ENCODE results near the gene KIF3C.
A peak's percentile ranks its signal among the peaks of the same experiment; 100 is the strongest.
"Not testable (repeated sequence)": the region's sequence is repeated elsewhere in the genome, so short reads cannot be mapped to it uniquely, and the experiment has no call there.

Gene KIF3C

DNA sequence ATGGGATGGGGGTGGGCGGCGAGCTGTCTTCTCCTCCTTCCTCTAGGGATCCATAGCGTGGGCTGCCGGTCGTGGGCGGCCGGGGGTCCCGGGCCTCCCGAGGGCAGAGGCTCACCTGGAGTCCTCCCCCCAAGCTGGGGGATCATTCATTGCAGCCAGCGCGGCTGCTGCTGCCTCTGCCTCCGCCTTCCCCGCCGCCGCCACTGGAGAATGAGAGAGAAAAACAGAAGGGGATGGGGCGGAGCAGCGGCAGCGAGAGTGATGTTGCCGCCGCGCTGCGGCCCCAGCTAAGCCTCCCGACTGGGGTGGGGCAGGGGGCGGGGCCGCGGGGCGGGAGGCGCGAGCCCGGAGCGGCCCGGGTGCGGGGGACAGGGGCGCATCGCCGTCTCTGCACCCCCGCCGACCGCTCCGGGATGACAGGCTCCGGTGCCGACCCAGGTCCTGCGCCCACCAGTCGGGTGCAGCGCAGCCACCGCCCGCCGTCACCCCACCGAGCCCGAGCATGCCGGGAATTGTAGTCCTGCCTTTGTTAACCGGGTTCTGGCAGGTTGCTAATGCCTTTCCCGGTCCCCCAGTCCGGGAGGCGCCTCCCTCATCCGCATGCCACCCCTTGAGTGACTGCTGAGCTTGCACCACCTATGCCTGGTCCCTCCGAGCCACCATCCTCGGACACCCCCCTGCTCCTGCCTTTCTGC lies at the start of gene KIF3C:
TSS of gene KIF3C (minus strand) at position 225 of the 695 bp plus-strand sequence. CDS start 580 bp downstream, outside the sequence.
- DNase-seq: peak; percentile 35 to 37

DNA sequence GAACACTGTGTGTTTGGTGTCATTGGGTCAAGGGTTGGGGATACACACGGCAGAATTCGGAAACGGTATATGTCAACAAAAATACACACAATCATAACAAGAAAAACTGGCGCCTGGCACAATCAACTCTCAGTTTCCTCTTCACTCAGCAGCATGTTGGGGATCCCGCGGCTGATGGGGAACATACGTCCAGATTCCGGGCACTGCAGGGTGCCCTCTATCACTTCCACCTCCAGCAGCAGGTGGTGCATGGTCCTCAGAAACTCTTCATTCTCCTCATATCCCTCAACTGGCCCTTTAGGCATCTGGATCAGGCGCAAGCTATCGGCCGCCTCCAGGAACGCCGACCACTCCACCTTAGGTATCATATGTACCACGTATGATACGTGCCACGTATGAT lies 45.8 kb upstream of the KIF3C start:
- not testable (repeated sequence) for DNase-seq

DNA sequence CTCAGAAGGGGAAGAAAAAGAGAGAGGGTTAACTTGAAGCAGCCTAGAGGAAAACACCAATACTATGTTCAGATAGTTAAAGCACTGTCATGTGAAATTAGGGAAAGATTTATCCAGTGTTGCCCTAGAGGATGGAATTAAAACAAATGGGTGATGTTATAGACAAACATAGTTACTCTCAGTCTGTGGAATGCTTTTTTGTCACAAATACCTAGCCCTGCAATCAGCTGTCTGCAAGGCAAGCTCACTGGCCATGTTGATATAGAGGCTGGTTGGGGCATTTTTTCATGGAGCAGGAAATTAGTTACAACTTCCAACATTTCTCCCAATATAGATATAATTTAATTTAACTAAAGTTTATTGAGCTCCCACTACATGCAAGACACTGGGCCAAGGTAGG lies 43.2 kb upstream of the KIF3C start:
- DNase-seq: no peak

DNA sequence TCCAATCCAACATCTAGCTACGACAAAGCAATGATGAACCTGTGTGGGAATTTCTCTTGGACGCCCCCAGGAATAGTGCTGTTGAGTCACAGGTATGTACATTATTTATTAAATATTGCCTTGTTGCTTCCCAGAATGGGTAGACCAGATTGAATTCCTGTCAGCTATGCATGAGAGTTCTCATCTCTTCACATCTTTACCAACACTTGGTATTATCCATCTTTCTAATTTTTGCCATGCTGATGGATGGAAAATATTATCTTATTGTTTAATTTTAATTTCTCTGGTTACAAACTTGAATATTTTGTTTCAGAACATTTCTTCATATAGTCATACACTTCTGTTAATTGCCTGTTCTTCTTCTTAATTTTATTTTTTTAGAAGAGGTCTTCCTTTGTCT lies 42.0 kb upstream of the KIF3C start:
- DNase-seq: no peak

DNA sequence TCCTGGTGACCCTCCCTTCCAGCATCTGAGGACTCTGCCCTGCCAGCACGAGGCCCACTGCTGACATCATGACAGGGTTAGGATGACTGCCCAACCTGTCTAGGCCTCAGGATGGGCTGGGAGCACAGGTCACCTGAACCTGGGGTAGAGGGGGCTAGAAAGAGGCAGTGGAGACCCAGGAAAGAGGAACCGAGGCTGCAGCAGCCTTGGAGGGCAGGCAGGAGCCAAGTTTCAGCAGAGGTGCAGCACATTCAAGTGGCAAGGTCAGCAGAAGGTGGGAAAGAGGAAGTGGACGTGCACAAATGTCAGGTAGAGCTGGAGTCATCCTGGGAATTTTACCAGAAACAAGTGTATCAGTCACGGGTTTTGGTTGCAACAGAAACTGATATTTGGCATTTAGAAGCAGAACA lies 37.9 kb upstream of the KIF3C start:
- DNase-seq: no peak

DNA sequence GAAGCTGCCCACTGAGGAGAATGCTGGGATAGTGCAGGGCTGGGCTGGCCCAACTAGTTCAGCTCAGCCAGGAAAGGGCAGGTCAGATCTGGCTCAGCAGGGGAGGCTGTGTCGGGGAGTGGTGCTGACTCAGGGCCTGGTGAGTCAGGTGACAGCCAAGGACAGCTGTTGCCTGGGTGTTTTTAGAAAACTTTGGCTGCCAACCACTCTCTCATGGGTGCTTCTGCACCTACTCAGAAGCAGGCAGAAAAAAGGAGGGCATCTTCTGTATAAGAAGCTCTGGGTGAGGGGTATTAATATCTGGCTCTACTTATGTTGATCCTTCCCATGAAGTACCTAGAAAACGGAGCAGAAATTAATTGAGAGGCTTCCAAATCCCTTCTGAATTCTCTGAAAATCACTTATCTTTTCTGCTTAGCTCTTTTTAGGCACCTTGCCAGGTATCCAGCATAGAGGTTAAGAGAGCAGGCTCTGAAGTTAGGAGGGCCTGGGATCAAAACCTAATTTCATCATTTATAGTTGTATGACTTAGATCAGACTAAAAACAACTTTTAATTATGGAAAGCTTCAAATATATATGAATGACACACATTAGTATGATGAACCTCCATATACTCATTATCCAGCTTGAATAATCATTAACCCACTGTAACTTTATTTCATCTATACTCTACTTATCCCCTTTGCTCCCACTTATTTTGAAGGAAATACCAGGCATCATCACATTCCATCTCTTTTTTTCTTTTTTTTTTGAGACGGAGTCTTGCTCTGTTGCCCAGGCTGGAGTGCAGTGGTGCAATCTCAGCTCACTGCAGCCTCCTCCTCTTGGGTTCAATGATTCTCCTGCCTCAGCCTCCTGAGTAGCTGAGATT lies 36.1 kb upstream of the KIF3C start:
- DNase-seq: peak; percentile 70 to 91

DNA sequence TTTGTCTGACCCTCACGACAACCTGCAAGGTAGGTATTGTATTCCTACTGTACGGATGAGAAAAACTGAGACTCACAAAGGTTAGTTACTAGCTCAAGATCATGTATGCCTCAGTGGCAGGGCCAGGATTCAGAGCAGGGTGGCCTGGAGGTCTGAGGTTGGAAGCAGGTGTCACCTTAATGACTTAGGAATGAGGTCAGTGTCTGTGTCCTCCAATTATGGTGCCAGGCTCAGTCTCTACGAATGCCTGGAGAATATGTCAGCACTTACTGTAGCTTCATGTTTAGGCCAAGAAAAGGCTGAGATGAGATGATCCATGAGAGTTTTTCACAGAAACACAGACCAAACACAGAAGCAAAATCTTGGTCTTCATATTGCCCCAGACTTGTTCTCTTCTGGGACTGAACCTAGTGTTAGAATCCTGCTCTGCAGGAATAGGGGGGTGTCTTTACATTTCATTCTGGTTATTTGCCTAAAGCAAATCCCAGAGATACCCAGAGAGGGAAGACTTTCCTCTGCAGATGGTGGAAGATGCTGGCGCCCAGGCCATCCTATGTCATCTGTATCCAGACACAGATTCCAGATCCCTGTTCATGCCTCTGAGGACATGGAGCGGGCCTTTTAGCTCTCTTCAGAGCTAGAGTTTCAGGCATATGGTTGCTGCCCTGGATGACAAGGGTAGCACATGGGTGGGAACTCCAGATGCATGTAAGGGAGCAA lies 35.3 kb upstream of the KIF3C start:
- no peak for DNase-seq

DNA sequence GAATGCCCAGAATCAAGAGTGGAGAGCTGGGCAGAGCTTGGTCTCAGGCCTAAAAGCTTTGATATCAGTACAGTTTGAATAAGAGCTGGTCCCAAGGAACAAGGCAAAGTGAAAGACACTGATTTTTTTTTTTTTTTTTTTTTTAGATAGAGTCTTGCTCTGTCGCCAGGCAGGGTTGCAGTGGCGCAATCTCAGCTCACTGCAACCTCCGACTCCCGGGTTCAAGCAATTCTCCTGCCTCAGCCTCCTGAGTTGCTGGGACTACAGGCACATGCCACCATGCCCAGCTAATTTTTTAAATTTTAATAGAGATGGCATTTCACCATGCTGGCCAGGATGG lies 34.4 kb upstream of the KIF3C start:
- DNase-seq: not testable (repeated sequence)

DNA sequence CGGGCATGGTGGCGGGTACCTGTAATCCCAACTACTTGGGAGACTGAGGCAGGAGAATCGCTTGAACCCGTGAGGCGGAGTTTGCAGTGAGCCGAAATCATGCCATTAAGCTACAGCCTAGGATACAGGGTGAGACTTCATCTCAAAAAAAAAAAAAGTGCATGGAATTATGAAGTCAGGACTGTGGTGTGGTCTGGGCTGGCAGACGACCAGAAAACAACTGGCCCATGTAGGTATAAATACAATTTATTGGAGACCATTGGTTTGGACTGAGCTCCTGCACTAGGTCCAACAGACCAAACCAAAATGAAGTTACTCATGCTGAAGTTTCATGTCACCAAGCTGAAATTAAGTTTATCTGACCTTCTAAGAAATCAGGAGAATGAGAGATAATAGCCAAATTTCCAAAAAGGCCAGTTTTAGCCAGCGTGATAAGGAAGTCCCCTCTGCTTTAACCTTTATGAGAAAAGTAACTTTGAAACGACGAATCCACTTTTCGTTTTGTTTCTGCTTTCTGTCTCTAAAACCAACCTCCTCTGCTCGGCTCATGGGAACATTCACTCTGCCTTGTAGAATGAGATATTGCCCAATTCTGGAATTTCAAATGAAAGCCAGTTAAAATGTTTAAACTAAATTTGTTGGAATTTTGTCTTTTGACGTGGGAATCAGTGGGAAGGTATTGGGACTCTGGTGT lies 33.9 kb upstream of the KIF3C start:
- DNase-seq: peak; percentile 85 to 91

DNA sequence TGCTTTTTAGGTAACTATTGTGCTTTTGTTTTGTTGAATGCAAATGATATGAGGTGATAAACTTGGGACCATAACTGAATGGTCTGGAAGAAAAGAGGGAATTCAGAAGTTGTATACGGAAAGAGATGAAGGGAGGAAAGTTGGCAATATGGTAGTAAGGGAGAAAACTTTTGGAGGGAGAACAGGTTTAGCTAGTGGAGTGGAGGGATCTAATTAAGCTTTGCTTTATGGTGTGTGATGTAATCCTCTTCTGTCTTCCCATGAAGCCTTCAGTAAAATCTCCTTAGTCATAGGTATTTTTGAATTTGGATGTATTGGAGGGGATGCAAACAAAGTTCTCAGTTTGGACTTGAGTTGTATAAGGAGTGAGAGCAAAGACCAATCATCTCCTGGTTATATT lies 31.4 kb upstream of the KIF3C start:
- DNase-seq: no peak

DNA sequence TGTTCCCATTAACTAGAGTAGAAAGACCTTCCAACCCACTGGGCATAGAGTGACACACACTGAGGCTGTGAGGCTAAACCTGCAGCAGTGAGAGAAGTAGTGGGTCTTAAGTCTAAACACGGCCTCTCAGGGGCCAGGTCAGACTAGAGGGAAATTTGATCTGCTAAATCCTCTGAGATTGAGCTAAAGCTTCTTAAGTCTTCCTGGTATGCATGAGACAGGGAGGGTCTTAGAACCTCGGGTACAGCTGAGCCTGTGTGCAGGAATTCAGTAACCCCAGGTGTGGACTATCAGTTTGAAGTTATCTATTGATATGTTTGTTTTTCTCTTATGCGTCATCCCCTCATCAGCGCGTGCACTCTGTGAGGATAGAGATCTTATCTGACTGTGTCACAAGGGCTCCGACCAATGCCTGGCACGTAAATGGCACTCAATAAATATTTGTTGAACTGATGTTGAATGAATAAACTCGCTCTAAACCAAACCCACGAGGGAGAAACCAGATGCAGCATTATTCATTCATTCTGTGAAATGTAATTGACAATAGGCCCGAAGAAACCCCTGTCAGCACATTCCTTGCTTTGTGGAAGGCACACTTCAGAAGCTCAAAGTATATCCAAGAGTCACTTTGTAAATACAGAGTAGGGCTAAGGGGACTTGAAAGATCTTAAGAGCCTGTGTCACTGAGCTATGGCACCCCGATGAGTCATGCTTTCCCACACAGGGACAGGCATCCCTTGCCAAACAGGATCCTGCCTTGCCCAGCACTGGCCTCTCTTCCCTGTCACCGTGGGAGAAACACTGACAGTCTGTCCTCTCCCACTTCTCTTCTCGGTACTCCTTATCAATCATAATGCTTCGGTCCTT lies 29.9 kb upstream of the KIF3C start:
- peak; percentile 85 to 98 for DNase-seq

DNA sequence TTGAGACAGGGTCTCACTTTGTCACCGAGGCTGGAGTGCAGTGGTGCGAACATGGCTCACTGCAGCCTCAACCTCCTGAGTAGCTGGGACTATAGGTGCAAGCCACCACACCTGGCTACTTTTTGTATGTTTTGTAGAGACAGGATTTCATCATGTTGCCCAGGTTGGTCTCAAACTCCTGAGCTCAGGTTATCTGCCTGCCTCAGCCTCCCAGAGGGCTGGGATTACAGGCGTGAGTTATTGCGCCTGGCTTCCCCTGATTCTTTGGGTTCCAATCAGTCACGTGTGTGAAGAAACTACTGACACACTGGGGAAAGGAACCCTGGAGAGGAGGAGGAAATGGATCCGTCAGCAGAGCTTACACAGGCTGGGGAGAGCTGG lies 29.3 kb upstream of the KIF3C start:
- peak; percentile 65 to 76 for DNase-seq

DNA sequence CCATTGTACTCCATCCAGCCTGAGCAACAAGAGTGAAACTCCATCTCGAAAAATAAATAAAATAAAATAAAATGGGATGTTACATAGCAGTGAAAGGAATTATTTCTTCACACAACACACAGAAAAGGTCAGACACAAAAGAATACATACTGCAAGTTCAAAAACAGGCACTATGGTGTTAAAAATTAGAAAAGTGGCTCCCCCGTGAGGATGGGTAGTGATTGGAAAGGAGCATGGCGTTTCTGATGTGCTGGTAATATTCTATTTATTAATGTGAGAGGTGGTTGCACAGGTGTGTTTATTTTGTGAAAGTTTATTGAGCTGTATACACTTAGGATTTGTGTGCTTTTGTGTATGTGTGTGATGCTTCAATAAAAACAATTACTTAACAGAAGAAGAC lies 28.6 kb upstream of the KIF3C start:
- DNase-seq: no peak

DNA sequence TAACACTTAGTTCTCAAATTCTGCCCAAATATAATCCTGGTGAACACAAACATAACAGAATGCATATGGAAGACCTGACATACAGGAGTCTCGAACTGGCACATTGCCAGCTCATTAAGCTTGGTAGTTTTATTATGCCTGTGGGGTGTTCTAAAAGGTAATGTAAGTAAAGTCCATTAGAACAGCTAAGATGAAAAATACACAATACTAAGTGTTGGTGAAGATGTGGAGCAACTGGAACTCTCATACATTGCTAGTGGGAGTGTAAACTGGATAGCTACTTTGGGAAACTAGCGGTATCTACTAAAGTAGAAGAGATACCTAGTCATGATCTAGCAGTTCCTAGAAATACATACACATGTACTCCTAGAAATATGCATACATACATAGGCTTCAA lies 27.3 kb upstream of the KIF3C start:
- DNase-seq: no peak

DNA sequence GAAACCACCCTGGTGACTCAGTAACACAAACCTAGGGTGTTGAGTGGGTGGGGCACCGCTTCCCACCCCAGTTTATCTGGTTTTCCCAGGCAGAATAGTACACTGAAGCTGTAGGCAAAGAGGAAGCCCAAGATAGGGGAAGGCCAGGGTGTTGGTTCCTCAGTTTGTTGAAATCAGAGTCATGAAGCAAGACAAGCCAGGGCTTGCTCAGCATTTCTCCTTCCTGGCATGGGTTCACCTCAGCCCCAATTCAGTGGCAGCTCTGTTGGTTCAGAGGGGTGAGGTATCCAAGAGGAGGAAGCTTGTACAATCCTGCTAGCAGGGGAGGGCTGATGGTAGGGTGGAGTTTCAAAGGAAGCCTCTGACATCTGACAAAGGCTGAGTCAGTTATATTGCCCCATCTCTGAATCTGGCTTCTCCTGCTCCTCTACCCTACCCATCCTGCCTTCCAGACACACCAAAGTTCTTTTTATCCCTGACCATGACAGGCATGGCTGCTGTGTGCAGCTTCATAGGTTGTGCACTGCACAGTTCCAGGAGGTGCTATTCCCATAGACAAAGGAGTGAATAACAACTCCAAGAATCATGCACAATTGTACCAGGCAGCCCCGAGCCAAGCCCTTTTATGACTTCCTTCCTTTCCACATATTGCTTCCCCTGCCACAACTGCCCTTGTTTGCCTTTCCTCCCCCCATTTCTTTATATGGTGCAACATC lies 26.7 kb upstream of the KIF3C start:
- DNase-seq: peak; percentile 97 to 100

DNA sequence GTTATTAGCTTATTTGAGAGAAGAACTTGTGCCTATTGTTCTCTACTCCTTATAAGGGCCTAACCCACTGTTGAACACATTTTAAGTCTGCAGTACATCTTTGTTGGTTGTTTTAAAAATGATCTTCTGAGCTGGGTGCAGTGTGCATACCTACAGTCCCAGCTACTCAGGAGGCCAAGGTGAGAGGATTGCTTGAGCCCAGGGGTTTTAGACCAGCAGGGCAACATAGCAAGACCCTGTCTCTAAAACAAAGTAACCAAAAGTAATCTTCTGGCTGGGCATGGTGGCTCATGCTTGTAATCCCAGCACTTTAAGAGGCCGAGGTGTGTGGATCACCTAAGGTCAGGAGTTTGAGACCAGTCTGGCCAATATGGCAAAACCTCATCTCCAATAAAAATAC lies 25.8 kb upstream of the KIF3C start:
- DNase-seq: no peak

DNA sequence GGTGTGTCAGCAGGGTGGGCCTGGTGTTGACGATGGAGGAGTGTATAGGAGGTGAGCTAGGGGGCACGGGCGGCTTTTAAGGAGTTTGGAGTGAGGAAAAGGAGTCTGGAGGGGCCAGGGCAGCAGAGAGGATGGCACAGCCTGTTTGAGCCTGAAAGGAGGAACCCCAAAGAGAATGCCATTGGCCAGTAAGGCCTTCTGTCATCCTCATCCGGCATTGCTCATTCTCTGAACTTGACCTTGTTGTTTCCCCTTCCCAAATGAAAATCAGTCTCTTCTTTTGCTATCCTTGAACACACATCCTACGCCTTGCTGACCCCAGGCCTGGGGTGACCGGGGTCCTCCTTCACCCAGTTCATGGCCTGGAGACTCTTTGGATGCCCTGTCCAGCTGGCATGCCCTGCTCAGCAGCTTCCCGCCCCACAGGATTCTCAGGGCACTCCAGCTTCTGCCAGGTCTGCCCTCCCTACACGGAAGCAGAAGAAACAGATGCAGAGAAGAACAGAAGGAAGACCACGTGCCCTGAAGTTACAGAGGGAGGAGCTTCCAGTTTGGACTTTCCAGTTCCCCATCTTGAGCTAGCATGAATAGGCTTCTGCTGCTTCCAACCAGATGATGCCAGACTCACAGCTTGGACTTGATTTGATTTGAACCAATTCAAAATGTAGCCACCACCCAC lies 20.5 kb upstream of the KIF3C start:
- peak; percentile 85 to 91 for DNase-seq

DNA sequence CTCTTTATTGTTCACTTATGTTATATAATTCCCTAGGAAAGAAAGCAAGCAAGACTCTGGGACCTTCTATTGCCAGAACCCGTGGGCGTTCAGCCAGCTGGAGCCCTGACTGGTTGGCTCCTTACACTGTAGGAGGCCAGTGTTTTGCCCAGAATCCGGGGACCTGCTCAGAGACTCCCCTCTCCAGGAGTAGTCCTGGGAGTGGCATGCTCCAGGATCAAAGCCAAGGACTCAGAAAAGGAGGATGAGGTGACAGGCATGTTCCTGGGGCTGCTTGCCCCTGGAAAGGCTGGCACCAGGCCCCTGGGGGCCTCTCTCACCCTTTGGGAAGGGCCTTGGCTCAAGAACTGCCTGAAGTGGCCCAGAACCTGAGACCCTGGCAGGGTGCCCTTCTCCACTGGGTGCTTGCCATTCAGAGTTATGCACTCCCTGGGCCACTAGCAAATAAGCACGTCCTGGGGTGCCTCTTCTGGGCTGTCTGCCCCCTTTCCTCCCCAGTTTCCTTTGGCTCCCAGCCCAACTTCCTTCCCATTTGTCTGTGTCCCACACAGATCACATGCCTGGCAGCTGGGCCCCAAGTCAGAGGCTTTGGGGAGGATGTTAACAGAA lies 19.6 kb upstream of the KIF3C start:
- peak; percentile 61 to 87 for DNase-seq

DNA sequence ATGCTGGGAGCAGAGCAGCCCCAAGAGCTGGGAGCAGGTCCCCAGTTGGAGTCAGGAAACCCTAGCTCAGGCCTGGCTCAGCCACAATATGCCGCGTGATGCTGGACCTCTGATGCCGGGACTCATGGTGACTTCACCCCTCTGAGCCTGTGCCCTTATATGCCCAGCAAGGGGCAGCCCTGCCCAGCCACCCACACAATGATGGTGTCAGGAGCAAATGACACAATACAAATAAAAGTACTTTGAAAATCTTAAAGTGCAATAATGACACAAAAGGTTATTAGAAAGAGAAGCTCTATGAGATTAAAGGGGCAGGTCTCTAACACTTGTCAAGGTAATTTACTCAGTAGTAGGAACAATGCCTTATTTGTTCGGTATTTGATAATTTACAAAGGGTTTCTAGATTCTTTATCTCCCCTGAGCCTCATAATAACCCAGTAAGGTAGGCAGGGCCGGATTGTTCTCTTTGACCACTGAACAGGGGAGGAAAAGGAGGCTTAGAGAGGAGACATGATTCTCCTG lies 18.3 kb upstream of the KIF3C start:
- peak; percentile 92 to 96 for DNase-seq

DNA sequence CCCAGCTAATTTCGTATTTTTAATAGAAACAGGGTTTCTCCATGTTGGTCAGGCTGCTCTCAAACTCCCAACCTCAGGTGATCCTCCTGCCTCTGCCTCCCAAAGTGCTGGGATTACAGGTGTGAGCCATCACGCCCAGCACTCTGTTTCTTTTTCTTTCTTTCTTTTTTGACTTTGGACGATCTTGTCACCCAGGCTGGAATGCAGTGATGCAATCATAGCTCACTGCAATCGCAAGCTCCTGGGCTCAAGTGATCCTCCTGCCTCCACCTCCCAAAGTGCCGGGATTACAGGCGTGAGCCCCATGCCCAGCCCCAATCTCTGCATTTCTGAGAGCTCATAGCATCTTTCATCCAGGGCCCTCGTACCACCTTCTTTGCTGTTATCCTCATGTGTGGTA lies 17.1 kb upstream of the KIF3C start:
- not testable (repeated sequence) for DNase-seq

Measured in inflammatory macrophage treated with lipopolysaccharide for 1 hour (primary cell).